Prostate gland (tissue), 2 donors: ENCODE measurements around the gene CAD. TPM values are rescaled to one million over a fixed set of nuclear protein-coding genes. Genes with fewer than 3 reads are reported as not detected.

Experiments used
- DNase-seq: peaks from one replicate; pipeline ENCODE4 v3.0.0-alpha.2; 2019; ENCODE audit warnings: low spot score
- H3K27ac ChIP-seq, 2 donors: fragments of 200-600 bp; sonication (generic); 2 replicates each; pipeline ENCODE4 v1.5.1; 2017 to 2019
- H3K27me3 ChIP-seq: fragments of 200-600 bp; sonication (generic); replicated peaks from 2 replicates; pipeline ENCODE4 v1.5.1; 2019; ENCODE audit not compliant: insufficient read depth
- H3K36me3 ChIP-seq, 2 donors: fragments of 200-600 bp; sonication (generic); 1 replicate in 1 of 2; 2 replicates in 1 of 2; pipeline versions ENCODE4 v1.5.1 to v1.8.1; 2017 to 2019
- H3K4me1 ChIP-seq: fragments of 200-600 bp; sonication (generic); replicated peaks from 2 replicates; pipeline ENCODE4 v1.5.1; 2019
- H3K4me3 ChIP-seq, 2 donors: fragments of 200-600 bp; sonication (generic); 2 replicates each; pipeline ENCODE4 v1.5.1; 2017 to 2019
- H3K9me3 ChIP-seq: fragments of 200-600 bp; sonication (generic); 2 replicates; pipeline ENCODE4 v1.5.1; 2017
- CTCF ChIP-seq, 4 experiments: fragments of 200-600 bp in 2 of 4; fragments of 450-650 bp in 2 of 4; sonication (generic) in 2 of 4; IDR thresholded peaks; 1 replicate in 3 of 4; 2 replicates in 1 of 4; pipeline ENCODE4 v1.5.1; 2016 to 2019; ENCODE audit warnings: antibody characterized with exemption in 4 of 4, mild to moderate bottlenecking in 2 of 4, moderate library complexity in 2 of 4
- POLR2A ChIP-seq: fragments of 450-650 bp; IDR thresholded peaks from one replicate; pipeline ENCODE4 v1.6.1; 2016; ENCODE audit warnings: antibody characterized with exemption, mild to moderate bottlenecking
- POLR2AphosphoS5 ChIP-seq: sonication (generic); formaldehyde crosslinking; IDR thresholded peaks from one replicate; pipeline ENCODE4 v1.6.1; 2017; ENCODE audit warnings: antibody characterized with exemption
- WGBS: methylation state at CpG from one replicate; pipeline ENCODE4 v1.1.5; 2018; 5-methylcytosine and 5-hydroxymethylcytosine counted together
- intact Hi-C: fragments of 100-400 bp; cut with DNase I; formaldehyde crosslinking; loops from one replicate; pipeline ENCODE4 v1.14.2; 2022
- total RNA-seq, 2 donors: library from RNA; depleted of rRNA; stranded (reverse); fragments of >200 nt; gene quantifications; one replicate each; pipeline ENCODE4 v1.1.0, GENCODE V29; 2016

CAD gene
- total RNA-seq, 2 donors from 2014 or later = 16.0 to 63.6 TPM

GRCh38 chr2:27245116-27245515, 27.9 kb downstream of the CAD start:
- 82% methylated on average over 10 of the region's 10 CpGs for whole genome bisulfite sequencing
- no peaks in the 10 kb centered on the region for H3K27me3 ChIP-seq
- DNase-seq = no peak
- intact Hi-C loops = no loop called here
- H3K4me3 ChIP-seq = no peak overlapping the region
- peaks cover 0 to 10% of the 10 kb centered on the region in 2 donors for H3K36me3 ChIP-seq
- TF ChIP-seq POLR2A (no peak), POLR2AphosphoS5 (no peak), CTCF (IDR thresholded peaks at IDR 0.05) (no peak)
- H3K9me3 ChIP-seq = no peaks in the 10 kb centered on the region
- H3K4me1 ChIP-seq = peaks cover 11% of the 10 kb centered on the region
- H3K27ac ChIP-seq = no peak overlapping the region

- no peaks in the 10 kb centered on the region for H3K27me3 ChIP-seq
- no peak for DNase-seq
- peaks cover 11% of the 10 kb centered on the region for H3K4me1 ChIP-seq
- peaks cover 0 to 10% of the 10 kb centered on the region in 2 donors for H3K36me3 ChIP-seq
- intact Hi-C loops = no loop called here
- no peak for TF ChIP-seq CTCF (IDR thresholded peaks at IDR 0.05)
- no peak for TF ChIP-seq POLR2A
- no peak for TF ChIP-seq POLR2AphosphoS5
- no peak overlapping the region for H3K4me3 ChIP-seq
- H3K27ac ChIP-seq = no peak overlapping the region
- H3K9me3 ChIP-seq = no peaks in the 10 kb centered on the region
- 79% methylated on average over 4 of the region's 4 CpGs for WGBS
Measured at GRCh38 chr2:27245626-27246025, 28.5 kb downstream of the CAD start.

GRCh38 chr2:27247893-27248292, 30.7 kb downstream of the CAD start:
- Histone ChIP-seq H3K4me1 (peaks cover 11% of the 10 kb centered on the region), H3K27ac (no peak overlapping the region), H3K27me3 (no peaks in the 10 kb centered on the region), H3K36me3 (no peaks in the 10 kb centered on the region), H3K9me3 (no peaks in the 10 kb centered on the region), H3K4me3 (no peak overlapping the region)
- intact Hi-C loops = no loop called here
- 93% methylated on average over 4 of the region's 4 CpGs for WGBS
- TF ChIP-seq POLR2A (no peak), CTCF (IDR thresholded peaks at IDR 0.05) (no peak), POLR2AphosphoS5 (no peak)
- no peak for DNase-seq

- Histone ChIP-seq H3K4me1 (peaks cover 11% of the 10 kb centered on the region), H3K36me3 (no peaks in the 10 kb centered on the region), H3K4me3 (no peak overlapping the region), H3K27me3 (no peaks in the 10 kb centered on the region), H3K9me3 (no peaks in the 10 kb centered on the region), H3K27ac (peak overlapping the region in 1 of 2 donors; percentile 21)
- peak; percentile 15 for DNase-seq
- TF ChIP-seq POLR2AphosphoS5 = peak; percentile 12
- TF ChIP-seq POLR2A = no peak
- intact Hi-C loops = no loop called here
- 20% methylated on average over 12 of the region's 12 CpGs for WGBS
Measured at GRCh38 chr2:27249159-27249890, 32.2 kb downstream of the CAD start.

GRCh38 chr2:27249891-27250651, 32.9 kb downstream of the CAD start:
- peak; percentile 27 for DNase-seq
- H3K4me3 ChIP-seq = no peak overlapping the region
- TF ChIP-seq POLR2AphosphoS5 = peak; percentile 14
- TF ChIP-seq POLR2A = no peak
- TF ChIP-seq CTCF (IDR thresholded peaks at IDR 0.05) = peak in 3 of 4 experiments; percentile 19 to 46 (median 33)
- intact Hi-C loops = no loop called here
- WGBS = 47% methylated on average over 22 of the region's 22 CpGs
- H3K36me3 ChIP-seq = no peaks in the 10 kb centered on the region
- peak overlapping the region in 1 of 2 donors; percentile 21 for H3K27ac ChIP-seq
- H3K4me1 ChIP-seq = peaks cover 11% of the 10 kb centered on the region
- no peaks in the 10 kb centered on the region for H3K9me3 ChIP-seq
- no peaks in the 10 kb centered on the region for H3K27me3 ChIP-seq
